K562 (cell line): ENCODE data around the gene ZC3H15. TPM values are rescaled to one million over a fixed set of nuclear protein-coding genes. Genes with fewer than 3 reads are reported as not detected.

ENCODE experiments used
- ATAC-seq: fragments of 200-7000 bp; cut with Tn5 transposase; 3 replicates; pipeline ENCODE4 v1.9.1; 2020; ENCODE audit warnings: moderate library complexity
- BruUV-seq: library from RNA; stranded (reverse); fragments of 400-500 nt; replicated peaks from 2 replicates; lab custom pipeline; 2021; lab: Mats Ljungman, UMichigan
- CTCF ChIA-PET: fragments of 300-600 bp; formaldehyde crosslinking; extraction: SDS; loops from one replicate; lab custom pipeline; 2021; ENCODE audit warnings: low intra/inter-chr PET ratio; lab: Yijun Ruan, JAX
- POLR2A ChIA-PET: fragments of 300-600, 350-650 bp; sonication (Branson Sonifier 250); formaldehyde crosslinking; extraction: SDS; loops from one replicate; lab custom pipeline; 2021; ENCODE audit warnings: antibody characterized with exemption, inconsistent platforms; lab: Yijun Ruan, JAX
- DNase-seq, 4 experiments: peaks; one replicate each; pipeline versions ENCODE4 v3.0.0 to v3.0.0-alpha.2; 2011 to 2018; ENCODE audit warnings: low spot score in 3 of 4, mixed read lengths in 3 of 4; ENCODE audit errors: extremely low read depth in 1 of 4
- FAIRE-seq: peaks from 2 replicates; lab custom pipeline; 2011; peaks lifted over from hg19 to GRCh38; lab: Jason Lieb, UNC
- H2AFZ ChIP-seq: 2 replicates; pipeline ENCODE4 v1.6.0; 2011; ENCODE audit warnings: low read depth, low read length, control low read depth, inconsistent platforms
- H3K27ac ChIP-seq: fragments of 200-600 bp; 3 replicates; pipeline ENCODE4 v1.8.0; 2011; ENCODE audit warnings: low read depth, mild to moderate bottlenecking, control low read depth, inconsistent platforms, low read length, moderate library complexity, mixed read lengths; ENCODE audit errors: extremely low read depth
- H3K27me3 ChIP-seq, 2 experiments: fragments of 300-600 bp in 1 of 2; 2 replicates in 1 of 2; 3 replicates in 1 of 2; pipeline versions ENCODE4 v1.6.0 to v1.8.0; 2011; ENCODE audit warnings: inconsistent platforms in 2 of 2, low read length in 2 of 2, mild to moderate bottlenecking in 1 of 2, mixed read lengths in 1 of 2, moderate library complexity in 1 of 2; ENCODE audit not compliant: control insufficient read depth in 2 of 2, insufficient read depth in 2 of 2
- H3K36me3 ChIP-seq: fragments of 300-600 bp; 3 replicates; pipeline ENCODE4 v1.8.0; 2011; ENCODE audit warnings: mild to moderate bottlenecking, low read length, inconsistent platforms; ENCODE audit not compliant: control insufficient read depth, insufficient read depth
- H3K4me1 ChIP-seq, 2 experiments: fragments of 200-600 bp in 1 of 2; replicated peaks in 1 of 2; 2 replicates in 1 of 2; 3 replicates in 1 of 2; pipeline versions ENCODE4 v1.5.1 to v1.8.0; 2011; ENCODE audit warnings: inconsistent platforms in 2 of 2, low read length in 2 of 2, mild to moderate bottlenecking in 1 of 2, mixed read lengths in 1 of 2, moderate library complexity in 1 of 2; ENCODE audit not compliant: control insufficient read depth in 2 of 2, insufficient read depth in 2 of 2
- H3K4me2 ChIP-seq: 2 replicates; pipeline ENCODE4 v1.6.1; 2011; ENCODE audit warnings: low read length, control low read depth, inconsistent platforms, mixed read lengths; ENCODE audit not compliant: insufficient read depth
- H3K4me3 ChIP-seq: fragments of 200-600 bp; sonication (generic), shearing (Covaris generic); 2 replicates; pipeline ENCODE4 v1.5.1; 2016; ENCODE audit warnings: control low read depth, inconsistent platforms
- H3K79me2 ChIP-seq: fragments of 200-600 bp; 3 replicates; pipeline ENCODE4 v1.8.0; 2011; ENCODE audit warnings: low read length, inconsistent platforms; ENCODE audit not compliant: control insufficient read depth, insufficient read depth
- H3K9ac ChIP-seq, 2 experiments: 2 replicates each; pipeline versions ENCODE4 v1.6.0 to v1.6.1; 2011; ENCODE audit warnings: low read depth in 2 of 2, low read length in 2 of 2, control low read depth in 1 of 2, inconsistent platforms in 1 of 2, mild to moderate bottlenecking in 1 of 2, mixed read lengths in 1 of 2; ENCODE audit not compliant: insufficient read depth in 1 of 2
- H3K9me1 ChIP-seq: one replicate; pipeline ENCODE4 v1.6.0; 2011; ENCODE audit warnings: inconsistent platforms, mild to moderate bottlenecking, low read length, moderate library complexity; ENCODE audit not compliant: control insufficient read depth, insufficient read depth
- H3K9me3 ChIP-seq: replicated peaks from 2 replicates; pipeline ENCODE4 v1.5.1; 2011; ENCODE audit warnings: low read depth, low read length, inconsistent platforms; ENCODE audit not compliant: control insufficient read depth, insufficient read depth
- H4K20me1 ChIP-seq: replicated peaks from 2 replicates; pipeline ENCODE4 v1.6.1; 2011; ENCODE audit warnings: low read length, inconsistent platforms, mixed read lengths; ENCODE audit not compliant: control insufficient read depth, insufficient read depth
- IFI16 ChIP-seq: fragments of 250-450 bp; sonication (Bioruptor Pico); IDR thresholded peaks from 2 replicates; pipeline ENCODE4 v2.1.2; 2022; ENCODE audit warnings: mild to moderate bottlenecking, inconsistent platforms
- NELFE ChIP-seq: IDR thresholded peaks from 2 replicates; pipeline ENCODE4 v1.6.1; 2011; ENCODE audit warnings: mild to moderate bottlenecking; ENCODE audit not compliant: insufficient read depth, insufficient read length
- ZNF79 ChIP-seq: fragments of 250-450 bp; sonication (Bioruptor Pico); IDR thresholded peaks from 2 replicates; pipeline ENCODE4 v1.4.0; 2020; ENCODE audit warnings: low read depth, mild to moderate bottlenecking, moderate library complexity
- WGBS: fragments of 100-300 bp; shearing (Covaris generic); methylation state at CpG from one replicate; pipeline ENCODE4 v1.1.6; 2016; ENCODE audit warnings: low coverage, mixed read lengths; ENCODE audit not compliant: insufficient coverage; ENCODE audit errors: missing lambda C conversion rate; 5-methylcytosine and 5-hydroxymethylcytosine counted together
- in situ Hi-C: fragments of 300-500 bp; cut with MboI; formaldehyde crosslinking; loops from 4 replicates; pipeline ENCODE4 v1.15.0; 2018; ENCODE audit warnings: inconsistent platforms, mixed read lengths
- intact Hi-C: fragments of 100-400 bp; cut with micrococcal nuclease; formaldehyde crosslinking; loops from 2 replicates; pipeline ENCODE4 v1.14.2; 2022
- polyA plus RNA-seq, 8 experiments: library from polyadenylated mRNA; depleted of rRNA in 4 of 8; stranded (reverse) in 5 of 8; unstranded in 3 of 8; fragments of >200 nt; fragmentation: Nextera tagmentation in 2 of 8; fragmentation: Illumina TruSeq in 1 of 8; extraction: Ambion mirVana in 2 of 8; extraction: Trizol in 1 of 8; gene quantifications; 2 replicates each; pipeline versions ENCODE4 v1.2.1 to v1.2.3, GENCODE V29; 2011 to 2014; ENCODE audit warnings: inconsistent platforms in 1 of 8, missing spikeins in 1 of 8
- total RNA-seq, 7 experiments: library from RNA; depleted of rRNA in 6 of 7; stranded (reverse); fragments of >200 nt in 6 of 7; fragmentation: Illumina TruSeq in 2 of 7; extraction: Trizol in 2 of 7; gene quantifications; 2 replicates each; pipeline versions ENCODE4 v1.2.1 to v1.2.3, GENCODE V29; 2011 to 2021; ENCODE audit warnings: low replicate concordance in 1 of 7
- TF ChIP-seq, protein P1 (sequence below): fragments of 200-800 bp; sonication (Bioruptor generic); IDR thresholded peaks from 2 replicates; pipeline ENCODE4 v1.6.1; 2016; ENCODE audit warnings: missing genetic modification characterization, missing compliant biosample characterization

Gene ZC3H15
- total and polyA plus RNA-seq, 9 of the 15 experiments (the other 6 are each of a cell fraction or from before 2014, with no cell fraction given), result 132 to 286 (median 189) TPM

DNA sequence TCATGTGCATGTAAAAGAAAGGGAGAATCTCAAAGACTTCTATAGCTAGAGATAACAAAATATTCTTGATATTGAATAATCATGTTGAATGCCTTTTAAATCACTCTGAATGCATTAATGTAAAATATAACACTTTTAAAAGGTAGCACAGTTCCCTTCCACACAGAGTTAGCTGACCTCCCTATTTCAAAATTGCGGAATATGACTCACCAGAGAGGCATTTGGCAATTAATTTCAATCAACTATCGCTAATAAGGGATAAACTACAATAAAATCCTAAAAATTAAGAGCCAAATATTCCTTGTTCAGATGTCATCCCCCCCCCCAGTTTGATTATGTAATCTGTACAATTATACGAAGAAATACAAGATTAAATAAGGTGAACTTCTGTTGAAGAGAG, 29.3 kb downstream of the ZC3H15 start:
- no peaks in the 10 kb centered on the region for H3K27me3 ChIP-seq
- peaks cover 6% of the 10 kb centered on the region; the same call in 2 of the 3 replicates for H3K79me2 ChIP-seq
- DNase-seq (no peak), ATAC-seq (no peak), FAIRE-seq (no peak)
- no peak overlapping the region for H2AFZ ChIP-seq
- no peak overlapping the region for H3K27ac ChIP-seq
- H3K36me3 ChIP-seq, result peaks cover 65% of the 10 kb centered on the region; the same call in 2 of the 3 replicates
- H4K20me1 ChIP-seq, result no peaks in the 10 kb centered on the region
- H3K9me1 ChIP-seq, result no peaks in the 10 kb centered on the region
- in situ Hi-C loops, result no loop called here
- H3K4me3 ChIP-seq, result no peak overlapping the region
- CTCF ChIA-PET, result no interaction called here
- TF ChIP-seq IFI16 (CRISPR knock-in tag) (no peak), ZNF79 (CRISPR knock-in tag) (no peak), NELFE (no peak)
- TF ChIP-seq, protein P1, sequence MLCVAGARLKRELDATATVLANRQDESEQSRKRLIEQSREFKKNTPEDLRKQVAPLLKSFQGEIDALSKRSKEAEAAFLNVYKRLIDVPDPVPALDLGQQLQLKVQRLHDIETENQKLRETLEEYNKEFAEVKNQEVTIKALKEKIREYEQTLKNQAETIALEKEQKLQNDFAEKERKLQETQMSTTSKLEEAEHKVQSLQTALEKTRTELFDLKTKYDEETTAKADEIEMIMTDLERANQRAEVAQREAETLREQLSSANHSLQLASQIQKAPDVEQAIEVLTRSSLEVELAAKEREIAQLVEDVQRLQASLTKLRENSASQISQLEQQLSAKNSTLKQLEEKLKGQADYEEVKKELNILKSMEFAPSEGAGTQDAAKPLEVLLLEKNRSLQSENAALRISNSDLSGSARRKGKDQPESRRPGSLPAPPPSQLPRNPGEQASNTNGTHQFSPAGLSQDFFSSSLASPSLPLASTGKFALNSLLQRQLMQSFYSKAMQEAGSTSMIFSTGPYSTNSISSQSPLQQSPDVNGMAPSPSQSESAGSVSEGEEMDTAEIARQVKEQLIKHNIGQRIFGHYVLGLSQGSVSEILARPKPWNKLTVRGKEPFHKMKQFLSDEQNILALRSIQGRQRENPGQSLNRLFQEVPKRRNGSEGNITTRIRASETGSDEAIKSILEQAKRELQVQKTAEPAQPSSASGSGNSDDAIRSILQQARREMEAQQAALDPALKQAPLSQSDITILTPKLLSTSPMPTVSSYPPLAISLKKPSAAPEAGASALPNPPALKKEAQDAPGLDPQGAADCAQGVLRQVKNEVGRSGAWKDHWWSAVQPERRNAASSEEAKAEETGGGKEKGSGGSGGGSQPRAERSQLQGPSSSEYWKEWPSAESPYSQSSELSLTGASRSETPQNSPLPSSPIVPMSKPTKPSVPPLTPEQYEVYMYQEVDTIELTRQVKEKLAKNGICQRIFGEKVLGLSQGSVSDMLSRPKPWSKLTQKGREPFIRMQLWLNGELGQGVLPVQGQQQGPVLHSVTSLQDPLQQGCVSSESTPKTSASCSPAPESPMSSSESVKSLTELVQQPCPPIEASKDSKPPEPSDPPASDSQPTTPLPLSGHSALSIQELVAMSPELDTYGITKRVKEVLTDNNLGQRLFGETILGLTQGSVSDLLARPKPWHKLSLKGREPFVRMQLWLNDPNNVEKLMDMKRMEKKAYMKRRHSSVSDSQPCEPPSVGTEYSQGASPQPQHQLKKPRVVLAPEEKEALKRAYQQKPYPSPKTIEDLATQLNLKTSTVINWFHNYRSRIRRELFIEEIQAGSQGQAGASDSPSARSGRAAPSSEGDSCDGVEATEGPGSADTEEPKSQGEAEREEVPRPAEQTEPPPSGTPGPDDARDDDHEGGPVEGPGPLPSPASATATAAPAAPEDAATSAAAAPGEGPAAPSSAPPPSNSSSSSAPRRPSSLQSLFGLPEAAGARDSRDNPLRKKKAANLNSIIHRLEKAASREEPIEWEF (CRISPR knock-in tag), result no peak
- H3K9me3 ChIP-seq, result no peaks in the 10 kb centered on the region
- no TSS peak for BruUV-seq
- H3K4me2 ChIP-seq, result no peak overlapping the region
- H3K4me1 ChIP-seq, result no peaks in the 10 kb centered on the region
- 89% methylated on average over 3 of the region's 3 CpGs for WGBS
- POLR2A ChIA-PET, result no interaction called here
- H3K9ac ChIP-seq, result no peak overlapping the region
- intact Hi-C loops, result no loop called here
